Measurements from ENCODE around the gene ZP3.

- TF ChIP-seq CTCF (IDR thresholded peaks at IDR 0.05 in 8 of 11, conservative IDR thresholded peaks at IDR 0.05 in 3 of 11) (no peak), POLR2A (IDR thresholded peaks at IDR 0.05) (no peak)
Observed at GRCh38 chr7:76395965-76396726, 28.6 kb upstream of the ZP3 start.
